Duodenal mucosa (tissue), 2 donors: ENCODE results near the gene ADGRG7.

ENCODE experiments used
- H3K27ac ChIP-seq: one replicate; pipeline ENCODE4 v1.7.0; 2013; ENCODE audit warnings: low read depth, low read length
- H3K27me3 ChIP-seq, 2 donors: one replicate each; pipeline ENCODE4 v1.7.0; 2013; ENCODE audit warnings: low read length in 2 of 2, control low read depth in 1 of 2; ENCODE audit not compliant: insufficient read depth in 2 of 2, control insufficient read depth in 1 of 2
- H3K36me3 ChIP-seq, 2 donors: one replicate each; pipeline ENCODE4 v1.7.0; 2013; ENCODE audit warnings: low read length in 2 of 2, control low read depth in 1 of 2; ENCODE audit not compliant: insufficient read depth in 2 of 2, control insufficient read depth in 1 of 2
- H3K4me1 ChIP-seq, 2 donors: one replicate each; pipeline ENCODE4 v1.7.0; 2013; ENCODE audit warnings: low read length in 2 of 2, control low read depth in 1 of 2; ENCODE audit not compliant: insufficient read depth in 2 of 2, control insufficient read depth in 1 of 2
- H3K4me3 ChIP-seq, 2 donors: one replicate each; pipeline ENCODE4 v1.7.0; 2013; ENCODE audit warnings: low read length in 2 of 2, low read depth in 1 of 2
- H3K9ac ChIP-seq, 2 donors: one replicate each; pipeline ENCODE4 v1.7.0; 2013; ENCODE audit warnings: low read length in 2 of 2, low read depth in 1 of 2
- H3K9me3 ChIP-seq, 2 donors: one replicate each; pipeline ENCODE4 v1.7.0; 2013; ENCODE audit warnings: low read length in 2 of 2, control low read depth in 1 of 2; ENCODE audit not compliant: control insufficient read depth in 1 of 2

Gene ADGRG7

GRCh38 chr3:100600181-100601042 lies 9.0 kb upstream of the ADGRG7 start:
- no peak overlapping the region for H3K4me3 ChIP-seq
- H3K27me3 ChIP-seq, result no peaks in the 10 kb centered on the region
- H3K9me3 ChIP-seq, result no peaks in the 10 kb centered on the region
- H3K27ac ChIP-seq, result no peak overlapping the region
- H3K36me3 ChIP-seq, result no peaks in the 10 kb centered on the region
- H3K4me1 ChIP-seq, result peaks cover 19 to 21% of the 10 kb centered on the region in 2 donors
- no peak overlapping the region for H3K9ac ChIP-seq

- H3K4me1 ChIP-seq, result peaks cover 21 to 25% of the 10 kb centered on the region in 2 donors
- H3K36me3 ChIP-seq, result no peaks in the 10 kb centered on the region
- no peaks in the 10 kb centered on the region for H3K9me3 ChIP-seq
- peak overlapping the region; percentile 37 to 38 for H3K4me3 ChIP-seq
- peak overlapping the region in 1 of 2 donors; percentile 14 for H3K9ac ChIP-seq
- no peaks in the 10 kb centered on the region for H3K27me3 ChIP-seq
- H3K27ac ChIP-seq, result no peak overlapping the region
Measured at GRCh38 chr3:100602506-100603444, 6.6 kb upstream of the ADGRG7 start.

- H3K4me3 ChIP-seq, result peak overlapping the region; percentile 37 to 38
- H3K9ac ChIP-seq, result peak overlapping the region in 1 of 2 donors; percentile 14
- no peaks in the 10 kb centered on the region for H3K27me3 ChIP-seq
- H3K36me3 ChIP-seq, result no peaks in the 10 kb centered on the region
- no peaks in the 10 kb centered on the region for H3K9me3 ChIP-seq
- H3K27ac ChIP-seq, result no peak overlapping the region
- peaks cover 21 to 25% of the 10 kb centered on the region in 2 donors for H3K4me1 ChIP-seq
Measured at GRCh38 chr3:100603469-100603868, 5.9 kb upstream of the ADGRG7 start.

- H3K27ac ChIP-seq, result no peak overlapping the region
- H3K36me3 ChIP-seq, result no peaks in the 10 kb centered on the region
- H3K4me3 ChIP-seq, result no peak overlapping the region
- H3K27me3 ChIP-seq, result no peaks in the 10 kb centered on the region
- H3K9me3 ChIP-seq, result no peaks in the 10 kb centered on the region
- H3K9ac ChIP-seq, result no peak overlapping the region
- H3K4me1 ChIP-seq, result peaks cover 22 to 30% of the 10 kb centered on the region in 2 donors
Measured at GRCh38 chr3:100605358-100605757, 4.0 kb upstream of the ADGRG7 start.

GRCh38 chr3:100606894-100607512 lies 2.4 kb upstream of the ADGRG7 start:
- Histone ChIP-seq H3K9me3 (no peaks in the 10 kb centered on the region), H3K36me3 (no peaks in the 10 kb centered on the region), H3K27me3 (no peaks in the 10 kb centered on the region), H3K4me3 (no peak overlapping the region), H3K9ac (no peak overlapping the region), H3K4me1 (peaks cover 22 to 30% of the 10 kb centered on the region in 2 donors), H3K27ac (no peak overlapping the region)

- Histone ChIP-seq H3K9ac (peak overlapping the region; percentile 69 to 81), H3K4me3 (peak overlapping the region; percentile 71 to 89), H3K4me1 (peaks cover 6 to 11% of the 10 kb centered on the region in 2 donors), H3K9me3 (no peaks in the 10 kb centered on the region), H3K36me3 (no peaks in the 10 kb centered on the region), H3K27ac (no peak overlapping the region), H3K27me3 (no peaks in the 10 kb centered on the region)
Measured at GRCh38 chr3:100609963-100610362, 562 bp downstream of the ADGRG7 start.

- no peak overlapping the region for H3K27ac ChIP-seq
- H3K27me3 ChIP-seq, result no peaks in the 10 kb centered on the region
- peak overlapping the region; percentile 71 to 89 for H3K4me3 ChIP-seq
- H3K9ac ChIP-seq, result peak overlapping the region; percentile 69 to 81
- H3K36me3 ChIP-seq, result no peaks in the 10 kb centered on the region
- peaks cover 15% of the 10 kb centered on the region in 2 donors for H3K4me1 ChIP-seq
- no peaks in the 10 kb centered on the region for H3K9me3 ChIP-seq
Measured at GRCh38 chr3:100611221-100611620, 1.8 kb downstream of the ADGRG7 start.

GRCh38 chr3:100613721-100614390 lies 4.5 kb downstream of the ADGRG7 start:
- peaks cover 9 to 14% of the 10 kb centered on the region in 2 donors for H3K4me1 ChIP-seq
- no peaks in the 10 kb centered on the region for H3K36me3 ChIP-seq
- peak overlapping the region; percentile 64 to 89 for H3K4me3 ChIP-seq
- H3K27me3 ChIP-seq, result no peaks in the 10 kb centered on the region
- peak overlapping the region in 1 of 2 donors; percentile 23 for H3K9ac ChIP-seq
- H3K9me3 ChIP-seq, result no peaks in the 10 kb centered on the region
- peak overlapping the region; percentile 36 for H3K27ac ChIP-seq

GRCh38 chr3:100614941-100615340 lies 5.5 kb downstream of the ADGRG7 start:
- H3K36me3 ChIP-seq, result no peaks in the 10 kb centered on the region

More at GRCh38 chr3:100614941-100615340, 5.5 kb downstream of the ADGRG7 start:
- H3K9me3 ChIP-seq, result no peaks in the 10 kb centered on the region
- H3K9ac ChIP-seq, result no peak overlapping the region
- H3K27me3 ChIP-seq, result no peaks in the 10 kb centered on the region
- H3K4me3 ChIP-seq, result peak overlapping the region; percentile 34 to 35
- peaks cover 5 to 11% of the 10 kb centered on the region in 2 donors for H3K4me1 ChIP-seq
- no peak overlapping the region for H3K27ac ChIP-seq
